GM10248 (cell line): ENCODE results near the gene IQCK.

Source experiments
- CTCF ChIA-PET: fragments of 300-600 bp; sonication (Branson Sonifier 250); formaldehyde crosslinking; extraction: SDS; loops from one replicate; lab custom pipeline; 2021; ENCODE audit warnings: antibody characterized with exemption; lab: Yijun Ruan, JAX
- POLR2A ChIA-PET: fragments of 350-650 bp; sonication (Branson Sonifier 250); formaldehyde crosslinking; extraction: SDS; loops from one replicate; lab custom pipeline; 2020; ENCODE audit warnings: antibody characterized with exemption; lab: Yijun Ruan, JAX
- DNase-seq: peaks from one replicate; pipeline ENCODE4 v3.0.0; 2012; ENCODE audit errors: extremely low spot score
- TF ChIP-seq, protein P1 (sequence below): IDR thresholded peaks from 2 replicates; pipeline ENCODE4 v1.5.1; 2012; ENCODE audit warnings: mild to moderate bottlenecking, low read depth; ENCODE audit errors: extremely low read depth, missing control alignments, control extremely low read depth

IQCK gene

DNA sequence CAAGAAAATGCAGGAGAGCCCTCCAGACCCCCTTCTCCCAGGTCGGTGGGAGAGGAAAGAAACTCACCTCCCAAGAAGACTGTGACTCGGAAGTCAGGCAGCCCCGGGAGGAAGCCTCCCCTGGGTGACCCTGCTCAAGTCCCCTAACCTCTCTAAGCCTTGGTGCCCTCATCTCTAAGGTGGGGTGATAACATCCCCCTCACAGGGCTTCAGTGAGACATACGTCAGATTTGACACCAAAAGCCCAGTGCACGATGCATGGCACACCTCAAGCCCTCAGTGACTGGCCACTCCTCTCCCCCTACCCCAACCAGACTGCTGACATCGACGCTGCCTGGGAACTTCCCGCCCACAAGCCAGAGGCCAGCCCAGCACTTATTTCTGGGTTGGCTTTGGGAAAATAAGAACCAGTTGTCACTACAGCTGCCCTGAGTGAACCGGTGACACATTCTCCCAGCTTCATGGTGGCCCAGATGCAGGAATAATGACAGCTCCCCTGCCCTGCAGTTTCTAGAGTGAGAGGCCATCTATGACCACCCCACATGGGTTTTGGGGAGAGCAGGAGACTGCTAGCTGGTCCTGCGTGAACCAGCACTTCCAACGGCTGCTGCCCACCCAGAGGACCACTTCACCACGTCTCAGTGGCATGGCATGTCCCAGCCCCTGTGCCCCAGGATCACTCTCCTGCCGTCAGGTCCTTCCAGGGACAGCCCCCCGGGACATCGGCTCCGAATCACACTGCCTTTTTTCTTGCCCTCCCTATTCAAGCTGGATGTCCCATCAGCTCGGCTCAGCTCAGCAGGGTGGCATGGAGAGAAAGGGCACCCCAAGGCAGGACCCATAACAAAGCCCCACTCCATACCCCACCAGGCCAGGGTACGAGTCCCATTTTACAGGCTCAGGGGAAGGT, 9.5 kb upstream of the IQCK start:
- TF ChIP-seq, protein P1, sequence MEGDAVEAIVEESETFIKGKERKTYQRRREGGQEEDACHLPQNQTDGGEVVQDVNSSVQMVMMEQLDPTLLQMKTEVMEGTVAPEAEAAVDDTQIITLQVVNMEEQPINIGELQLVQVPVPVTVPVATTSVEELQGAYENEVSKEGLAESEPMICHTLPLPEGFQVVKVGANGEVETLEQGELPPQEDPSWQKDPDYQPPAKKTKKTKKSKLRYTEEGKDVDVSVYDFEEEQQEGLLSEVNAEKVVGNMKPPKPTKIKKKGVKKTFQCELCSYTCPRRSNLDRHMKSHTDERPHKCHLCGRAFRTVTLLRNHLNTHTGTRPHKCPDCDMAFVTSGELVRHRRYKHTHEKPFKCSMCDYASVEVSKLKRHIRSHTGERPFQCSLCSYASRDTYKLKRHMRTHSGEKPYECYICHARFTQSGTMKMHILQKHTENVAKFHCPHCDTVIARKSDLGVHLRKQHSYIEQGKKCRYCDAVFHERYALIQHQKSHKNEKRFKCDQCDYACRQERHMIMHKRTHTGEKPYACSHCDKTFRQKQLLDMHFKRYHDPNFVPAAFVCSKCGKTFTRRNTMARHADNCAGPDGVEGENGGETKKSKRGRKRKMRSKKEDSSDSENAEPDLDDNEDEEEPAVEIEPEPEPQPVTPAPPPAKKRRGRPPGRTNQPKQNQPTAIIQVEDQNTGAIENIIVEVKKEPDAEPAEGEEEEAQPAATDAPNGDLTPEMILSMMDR = no peak
- ChIA-PET CTCF (no interaction called here), POLR2A (no interaction called here)
- no peak for DNase-seq

DNA sequence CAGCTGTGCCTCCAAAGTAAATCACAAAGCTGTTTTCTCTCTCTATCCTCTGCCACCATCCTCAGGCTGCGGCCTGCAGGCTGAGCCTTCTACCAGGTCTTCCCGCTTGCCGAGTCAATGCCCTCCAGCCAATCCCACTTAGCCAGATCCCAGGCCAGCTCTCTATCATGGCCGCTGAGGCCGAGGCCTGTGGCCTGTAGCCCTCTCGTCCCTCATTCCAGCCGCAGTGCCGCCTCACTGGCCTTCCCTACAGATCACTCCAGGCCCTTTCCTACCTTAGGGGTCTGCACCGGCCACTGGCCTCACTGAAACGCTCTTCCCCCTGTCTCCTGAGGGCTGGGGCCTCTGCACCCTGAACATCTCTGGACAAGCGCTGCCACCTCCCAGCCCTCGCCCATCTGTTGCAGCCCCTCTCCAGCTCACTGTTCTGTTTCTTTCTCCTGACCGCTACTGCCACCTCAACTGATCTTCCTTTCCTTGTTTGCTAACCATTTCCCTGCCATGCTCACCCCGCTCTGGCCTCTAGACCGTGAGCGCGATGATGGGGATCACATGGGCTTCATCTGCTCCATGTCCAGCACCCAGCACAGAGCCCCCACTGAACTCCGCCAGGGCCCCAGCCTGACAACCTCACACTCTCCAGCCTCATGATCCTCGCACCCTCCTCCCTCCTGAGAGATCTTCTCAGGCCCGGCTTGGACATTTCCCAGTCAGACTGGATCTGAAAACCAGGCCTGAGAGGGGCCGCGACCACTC, 8.5 kb upstream of the IQCK start:
- CTCF ChIA-PET = no interaction called here
- DNase-seq = no peak
- POLR2A ChIA-PET = no interaction called here
- TF ChIP-seq, protein P1 = no peak

DNA sequence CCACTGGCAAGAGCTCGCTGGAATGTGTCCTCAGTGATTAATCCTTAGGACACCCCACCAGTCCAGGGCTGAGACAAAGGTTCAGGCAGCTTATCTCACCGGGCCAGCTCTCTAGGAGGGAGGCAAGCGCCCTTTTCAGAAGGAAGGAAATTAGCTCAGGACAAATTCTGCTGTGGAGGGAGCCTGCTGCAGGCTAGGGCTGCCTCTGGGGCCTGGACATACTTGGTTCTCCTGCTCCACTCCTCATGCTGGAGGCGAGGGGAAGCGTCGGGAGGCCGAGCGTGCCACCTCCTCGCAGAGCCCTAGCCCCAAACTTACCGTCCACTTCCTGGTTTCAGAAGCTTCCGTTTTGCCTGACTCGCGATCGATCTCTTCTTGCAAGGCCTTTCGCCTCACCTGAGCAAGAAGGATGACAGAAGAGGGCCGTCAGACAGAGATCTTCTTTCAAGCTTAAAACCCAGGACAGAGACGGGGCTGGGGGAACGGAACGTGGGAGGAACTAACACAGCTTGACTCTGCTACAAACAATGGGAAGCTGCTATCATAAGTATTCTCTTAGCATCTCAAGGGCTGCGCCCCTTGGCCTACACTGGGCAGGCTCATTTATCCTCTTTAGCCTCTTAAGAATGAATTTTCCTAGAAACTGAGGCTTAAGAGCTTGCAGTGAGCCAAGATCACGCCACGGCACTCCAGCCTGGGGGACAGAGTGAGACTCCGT, 7.7 kb upstream of the IQCK start:
- ChIA-PET CTCF (interaction anchor here (1.3 kb wide), 1 partner anchor 12 kb away, joined by 5 read pairs; no protein-coding TSS in a partner anchor), POLR2A (no interaction called here)
- TF ChIP-seq, protein P1 = no peak
- no peak for DNase-seq

DNA sequence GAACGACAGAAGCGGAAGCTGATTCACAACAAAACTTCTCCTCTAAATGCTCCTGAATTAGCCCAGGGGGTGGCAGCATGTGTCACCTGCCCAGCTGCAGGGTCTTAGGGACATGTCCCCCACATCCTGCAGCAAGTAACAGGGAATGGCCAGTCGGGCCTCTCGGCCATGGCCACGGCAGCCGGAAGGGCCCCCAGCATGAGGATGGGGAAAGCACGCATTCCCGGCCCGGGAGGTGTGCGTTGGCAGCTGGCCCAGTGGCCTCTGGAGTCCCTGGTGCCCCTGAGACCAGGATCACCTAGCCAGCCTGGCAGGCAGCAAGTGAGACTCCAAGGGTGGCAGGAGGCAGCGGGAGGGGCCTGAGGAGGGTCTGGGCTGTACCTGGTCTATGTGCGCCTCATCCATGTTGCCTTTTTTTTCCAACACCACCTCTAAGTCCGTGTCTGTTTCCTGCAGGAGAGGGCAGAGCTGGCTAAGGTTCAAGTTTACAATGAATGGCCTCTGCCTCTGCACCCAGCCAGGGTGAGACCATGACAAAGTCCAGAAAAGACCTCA, 7.0 kb upstream of the IQCK start:
- POLR2A ChIA-PET = no interaction called here
- TF ChIP-seq, protein P1 = no peak

DNA sequence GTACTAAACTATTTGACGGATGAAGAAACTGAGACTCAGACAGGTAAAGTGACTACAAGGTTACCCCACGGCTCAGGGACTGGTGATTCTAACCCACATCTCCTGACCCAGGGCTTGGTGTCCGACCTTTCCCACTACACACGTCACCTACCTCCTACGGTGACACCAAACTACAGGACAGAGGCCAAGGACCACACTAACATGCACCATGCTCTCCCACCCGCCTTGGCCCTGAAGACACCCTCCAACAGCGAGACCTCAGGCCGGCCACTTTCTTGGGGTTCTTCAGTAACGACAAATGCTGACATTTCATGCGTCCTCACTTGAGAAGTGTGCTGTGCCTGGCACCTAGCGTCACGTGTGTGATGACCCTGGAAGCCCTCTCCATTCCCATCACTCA, 6.4 kb upstream of the IQCK start:
- TF ChIP-seq, protein P1 = no peak
- DNase-seq = no peak
- ChIA-PET POLR2A (no interaction called here), CTCF (no interaction called here)

More for the DNA sequence above, 7.0 kb upstream of the IQCK start:
- CTCF ChIA-PET = interaction anchor here (1.3 kb wide), 1 partner anchor 12 kb away, joined by 5 read pairs; no protein-coding TSS in a partner anchor
- no peak for DNase-seq
